PC-3 (cell line): Measurements from ENCODE around the gene PBX2.

Experiments
- EZH2 ChIP-seq: fragments of 300-600 bp; sonication (generic); IDR thresholded peaks from one replicate; pipeline ENCODE4 v1.6.1; 2017; ENCODE audit warnings: antibody characterized with exemption, mild to moderate bottlenecking, low read length; ENCODE audit not compliant: unreplicated experiment
- TF ChIP-seq, protein P1 (sequence below): fragments of 300-600 bp; sonication (generic); conservative IDR thresholded peaks from 2 replicates; pipeline ENCODE4 v1.5.1; 2017; ENCODE audit warnings: antibody characterized with exemption, low read depth, mild to moderate bottlenecking, low read length

DNA sequence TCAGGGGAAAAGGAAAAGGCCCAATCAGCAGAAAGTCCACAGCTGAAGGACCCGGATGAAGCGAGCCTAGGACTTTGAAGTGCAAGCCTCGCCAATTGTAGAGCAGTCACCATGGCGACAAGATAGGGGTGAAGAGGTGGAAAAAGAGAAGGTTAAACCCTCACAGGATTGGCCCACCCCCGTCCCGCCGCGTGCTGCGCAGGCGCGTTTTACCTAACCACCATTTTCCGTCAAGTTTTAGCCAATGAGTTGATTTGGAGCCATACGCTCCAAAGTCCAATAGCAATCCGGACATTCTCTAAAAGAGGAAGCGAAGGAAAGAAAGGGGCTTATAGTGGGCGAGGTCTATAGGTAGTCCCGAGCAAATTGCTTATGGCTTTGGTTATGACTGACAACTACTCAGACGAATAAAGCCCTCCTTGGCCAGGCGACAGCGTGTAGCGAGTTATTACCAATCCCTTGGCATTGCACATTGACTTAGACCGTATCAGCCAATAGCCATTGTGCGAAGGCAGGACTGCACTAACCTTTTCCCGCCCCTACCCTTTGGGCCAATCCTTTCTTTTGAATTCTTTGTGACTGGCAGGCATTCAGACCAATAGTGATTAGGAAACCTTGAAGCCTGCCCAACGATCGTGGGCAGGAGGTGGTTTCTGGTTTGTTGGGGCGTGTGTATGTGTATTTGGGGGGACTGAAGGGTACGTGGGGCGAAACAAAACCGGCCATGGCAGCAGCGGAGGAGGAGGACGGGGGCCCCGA is 12.0 kb downstream of the PBX2 start, which contains the start of gene RNF5:
- TF ChIP-seq, protein P1, sequence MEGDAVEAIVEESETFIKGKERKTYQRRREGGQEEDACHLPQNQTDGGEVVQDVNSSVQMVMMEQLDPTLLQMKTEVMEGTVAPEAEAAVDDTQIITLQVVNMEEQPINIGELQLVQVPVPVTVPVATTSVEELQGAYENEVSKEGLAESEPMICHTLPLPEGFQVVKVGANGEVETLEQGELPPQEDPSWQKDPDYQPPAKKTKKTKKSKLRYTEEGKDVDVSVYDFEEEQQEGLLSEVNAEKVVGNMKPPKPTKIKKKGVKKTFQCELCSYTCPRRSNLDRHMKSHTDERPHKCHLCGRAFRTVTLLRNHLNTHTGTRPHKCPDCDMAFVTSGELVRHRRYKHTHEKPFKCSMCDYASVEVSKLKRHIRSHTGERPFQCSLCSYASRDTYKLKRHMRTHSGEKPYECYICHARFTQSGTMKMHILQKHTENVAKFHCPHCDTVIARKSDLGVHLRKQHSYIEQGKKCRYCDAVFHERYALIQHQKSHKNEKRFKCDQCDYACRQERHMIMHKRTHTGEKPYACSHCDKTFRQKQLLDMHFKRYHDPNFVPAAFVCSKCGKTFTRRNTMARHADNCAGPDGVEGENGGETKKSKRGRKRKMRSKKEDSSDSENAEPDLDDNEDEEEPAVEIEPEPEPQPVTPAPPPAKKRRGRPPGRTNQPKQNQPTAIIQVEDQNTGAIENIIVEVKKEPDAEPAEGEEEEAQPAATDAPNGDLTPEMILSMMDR: no peak
- TF ChIP-seq EZH2: no peak
